IMR-90 (cell line): ENCODE results near the gene ZNF547.

Source experiments
- CHD1 ChIP-seq: IDR thresholded peaks from 2 replicates; pipeline ENCODE4 v1.6.1; 2012; ENCODE audit warnings: low read depth, low read length, improper control_type of control experiment
- FOS ChIP-seq: fragments of 150-350 bp; IDR thresholded peaks from 2 replicates; pipeline ENCODE4 v1.6.1; 2016; ENCODE audit warnings: low read depth, low read length
- POLR2A ChIP-seq: IDR thresholded peaks from 2 replicates; pipeline ENCODE4 v1.6.1; 2012; ENCODE audit warnings: mild to moderate bottlenecking, low read depth, low read length
- RAD21 ChIP-seq: IDR thresholded peaks from 2 replicates; pipeline ENCODE4 v1.6.1; 2012; ENCODE audit warnings: low read length, improper control_type of control experiment
- RCOR1 ChIP-seq: IDR thresholded peaks from 2 replicates; pipeline ENCODE4 v1.6.1; 2012; ENCODE audit warnings: mild to moderate bottlenecking, low read length, improper control_type of control experiment; ENCODE audit not compliant: insufficient replicate concordance
- RFX5 ChIP-seq: IDR thresholded peaks from 2 replicates; pipeline ENCODE4 v1.8.0; 2012; ENCODE audit warnings: low read depth, mild to moderate bottlenecking, low read length, moderate library complexity
- USF2 ChIP-seq: fragments of 150-350 bp; IDR thresholded peaks from 2 replicates; pipeline ENCODE4 v1.6.1; 2017; ENCODE audit warnings: mild to moderate bottlenecking, antibody characterized with exemption, low read length, low read depth
- TF ChIP-seq, protein P1 (sequence below): conservative IDR thresholded peaks from 2 replicates; pipeline ENCODE4 v1.5.1; 2012; ENCODE audit warnings: mild to moderate bottlenecking, low read depth, low read length, improper control_type of control experiment

DNA sequence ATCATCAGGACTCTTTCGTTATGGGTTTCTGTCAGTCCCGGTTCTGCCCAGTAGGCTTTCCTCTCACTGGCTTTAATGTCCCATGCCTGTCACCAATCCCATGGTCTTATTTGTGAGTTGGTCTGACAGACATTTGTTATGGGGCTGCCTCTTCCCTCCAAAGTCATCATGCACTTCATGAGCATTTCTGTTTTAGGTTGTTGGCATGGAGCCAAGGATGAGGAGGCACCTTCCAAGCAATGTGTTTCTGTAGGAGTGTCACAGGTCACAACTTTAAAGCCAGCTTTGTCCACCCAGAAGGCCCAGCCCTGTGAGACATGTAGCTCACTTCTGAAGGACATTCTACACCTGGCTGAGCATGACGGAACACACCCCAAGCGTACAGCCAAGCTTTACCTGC lies 56.1 kb downstream of the ZNF547 start:
- TF ChIP-seq, protein P1, sequence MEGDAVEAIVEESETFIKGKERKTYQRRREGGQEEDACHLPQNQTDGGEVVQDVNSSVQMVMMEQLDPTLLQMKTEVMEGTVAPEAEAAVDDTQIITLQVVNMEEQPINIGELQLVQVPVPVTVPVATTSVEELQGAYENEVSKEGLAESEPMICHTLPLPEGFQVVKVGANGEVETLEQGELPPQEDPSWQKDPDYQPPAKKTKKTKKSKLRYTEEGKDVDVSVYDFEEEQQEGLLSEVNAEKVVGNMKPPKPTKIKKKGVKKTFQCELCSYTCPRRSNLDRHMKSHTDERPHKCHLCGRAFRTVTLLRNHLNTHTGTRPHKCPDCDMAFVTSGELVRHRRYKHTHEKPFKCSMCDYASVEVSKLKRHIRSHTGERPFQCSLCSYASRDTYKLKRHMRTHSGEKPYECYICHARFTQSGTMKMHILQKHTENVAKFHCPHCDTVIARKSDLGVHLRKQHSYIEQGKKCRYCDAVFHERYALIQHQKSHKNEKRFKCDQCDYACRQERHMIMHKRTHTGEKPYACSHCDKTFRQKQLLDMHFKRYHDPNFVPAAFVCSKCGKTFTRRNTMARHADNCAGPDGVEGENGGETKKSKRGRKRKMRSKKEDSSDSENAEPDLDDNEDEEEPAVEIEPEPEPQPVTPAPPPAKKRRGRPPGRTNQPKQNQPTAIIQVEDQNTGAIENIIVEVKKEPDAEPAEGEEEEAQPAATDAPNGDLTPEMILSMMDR: no peak
- TF ChIP-seq CHD1 (no peak), POLR2A (no peak), RFX5 (no peak), RAD21 (no peak), RCOR1 (no peak), USF2 (no peak), FOS (no peak)
